ENCODE data around the gene HES4. TPM values are rescaled to one million over a fixed set of nuclear protein-coding genes. Genes with fewer than 3 reads are reported as not detected.

HES4 gene
- total and polyA plus RNA-seq, 2 of the 13 experiments (the other 11 are each of a cell fraction or from before 2014, with no cell fraction given): 8.8 to 10.6 TPM

GRCh38 chr1:975896-976683 is 23.8 kb downstream of the HES4 start (continued):
- TF ChIP-seq, protein P1, sequence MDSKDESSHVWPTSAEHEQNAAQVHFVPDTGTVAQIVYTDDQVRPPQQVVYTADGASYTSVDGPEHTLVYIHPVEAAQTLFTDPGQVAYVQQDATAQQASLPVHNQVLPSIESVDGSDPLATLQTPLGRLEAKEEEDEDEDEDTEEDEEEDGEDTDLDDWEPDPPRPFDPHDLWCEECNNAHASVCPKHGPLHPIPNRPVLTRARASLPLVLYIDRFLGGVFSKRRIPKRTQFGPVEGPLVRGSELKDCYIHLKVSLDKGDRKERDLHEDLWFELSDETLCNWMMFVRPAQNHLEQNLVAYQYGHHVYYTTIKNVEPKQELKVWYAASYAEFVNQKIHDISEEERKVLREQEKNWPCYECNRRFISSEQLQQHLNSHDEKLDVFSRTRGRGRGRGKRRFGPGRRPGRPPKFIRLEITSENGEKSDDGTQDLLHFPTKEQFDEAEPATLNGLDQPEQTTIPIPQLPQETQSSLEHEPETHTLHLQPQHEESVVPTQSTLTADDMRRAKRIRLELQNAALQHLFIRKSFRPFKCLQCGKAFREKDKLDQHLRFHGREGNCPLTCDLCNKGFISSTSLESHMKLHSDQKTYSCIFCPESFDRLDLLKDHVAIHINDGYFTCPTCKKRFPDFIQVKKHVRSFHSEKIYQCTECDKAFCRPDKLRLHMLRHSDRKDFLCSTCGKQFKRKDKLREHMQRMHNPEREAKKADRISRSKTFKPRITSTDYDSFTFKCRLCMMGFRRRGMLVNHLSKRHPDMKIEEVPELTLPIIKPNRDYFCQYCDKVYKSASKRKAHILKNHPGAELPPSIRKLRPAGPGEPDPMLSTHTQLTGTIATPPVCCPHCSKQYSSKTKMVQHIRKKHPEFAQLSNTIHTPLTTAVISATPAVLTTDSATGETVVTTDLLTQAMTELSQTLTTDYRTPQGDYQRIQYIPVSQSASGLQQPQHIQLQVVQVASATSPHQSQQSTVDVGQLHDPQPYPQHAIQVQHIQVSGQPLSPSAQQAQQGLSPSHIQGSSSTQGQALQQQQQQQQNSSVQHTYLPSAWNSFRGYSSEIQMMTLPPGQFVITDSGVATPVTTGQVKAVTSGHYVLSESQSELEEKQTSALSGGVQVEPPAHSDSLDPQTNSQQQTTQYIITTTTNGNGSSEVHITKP (CRISPR knock-in tag; IDR thresholded peaks at IDR 0.05; ENCODE audit: low read depth): no peak
- TF ChIP-seq ZNF160 (CRISPR knock-in tag; IDR thresholded peaks at IDR 0.05) (no peak), TARDBP (CRISPR knock-in tag; IDR thresholded peaks at IDR 0.05) (no peak), ZSCAN29 (CRISPR knock-in tag; conservative IDR thresholded peaks at IDR 0.05) (no peak), CBX2 (IDR thresholded peaks at IDR 0.05; ENCODE audit: low read depth, low read length) (no peak), CBX2 (CRISPR knock-in tag; IDR thresholded peaks at IDR 0.05; ENCODE audit: low read depth) (no peak), ZNF713 (CRISPR knock-in tag; IDR thresholded peaks at IDR 0.05) (no peak), ZNF382 (CRISPR knock-in tag; IDR thresholded peaks at IDR 0.05; ENCODE audit: borderline replicate concordance) (no peak), ZC3H4 (CRISPR knock-in tag; IDR thresholded peaks at IDR 0.05; ENCODE audit: borderline replicate concordance) (no peak), ZFP36L2 (CRISPR knock-in tag; IDR thresholded peaks at IDR 0.05) (no peak), MED1 (CRISPR knock-in tag; IDR thresholded peaks at IDR 0.05) (no peak), NFE2L1 (CRISPR knock-in tag; IDR thresholded peaks at IDR 0.05; ENCODE audit: borderline replicate concordance) (peak; percentile 67; the same call in 1 of the 2 replicates), EZH2 (conservative IDR thresholded peaks at IDR 0.05; ENCODE audit: low read depth, low read length) (0 out of 2 replicates have a peak, but pooled peaks have one; percentile 50), PHF21A (CRISPR knock-in tag; IDR thresholded peaks at IDR 0.05) (no peak), SMYD3 (CRISPR knock-in tag; IDR thresholded peaks at IDR 0.05) (no peak), GMEB2 (CRISPR knock-in tag; IDR thresholded peaks at IDR 0.05; ENCODE audit: low read depth) (no peak), RAD21 (CRISPR knock-in tag; IDR thresholded peaks at IDR 0.05) (peak; percentile 81), REXO4 (CRISPR knock-in tag; IDR thresholded peaks at IDR 0.05; ENCODE audit: borderline replicate concordance) (no peak), ZBTB26 (CRISPR knock-in tag; IDR thresholded peaks at IDR 0.05; ENCODE audit: borderline replicate concordance) (no peak), ZBTB7B (CRISPR knock-in tag; IDR thresholded peaks at IDR 0.05) (peak; percentile 18; the same call in 1 of the 2 replicates), ZNF317 (CRISPR knock-in tag; IDR thresholded peaks at IDR 0.05) (0 out of 2 replicates have a peak, but pooled peaks have one; percentile 21), ISL2 (CRISPR knock-in tag; IDR thresholded peaks at IDR 0.05) (no peak), ZFX (CRISPR knock-in tag; IDR thresholded peaks at IDR 0.05; ENCODE audit: low read depth) (peak; percentile 49; the same call in 1 of the 2 replicates), NFE2L2 (IDR thresholded peaks at IDR 0.05; ENCODE audit: low read length) (no peak), NR2F6 (IDR thresholded peaks at IDR 0.05) (no peak), NR2F6 (CRISPR knock-in tag; IDR thresholded peaks at IDR 0.05) (no peak), ZNF124 (CRISPR knock-in tag; IDR thresholded peaks at IDR 0.05) (no peak)

Data from HepG2 (cell line).